Renal pelvis (tissue), 4 donors: ENCODE data around the gene HNRNPUL1. TPM values are rescaled to one million over a fixed set of nuclear protein-coding genes. Genes with fewer than 3 reads are reported as not detected.

Experiments
- DNase-seq: peaks from one replicate; pipeline ENCODE4 v3.0.0-alpha.2; 2013
- polyA plus RNA-seq, 3 donors: library from polyadenylated mRNA; unstranded; fragments of 120-200 nt; gene quantifications; one replicate each; pipeline ENCODE4 v1.2.1, GENCODE V29; 2013; ENCODE audit not compliant: insufficient read length in 3 of 3

Gene HNRNPUL1
- polyA plus RNA-seq, 3 donors: 208 to 212 (median 210) TPM

DNA sequence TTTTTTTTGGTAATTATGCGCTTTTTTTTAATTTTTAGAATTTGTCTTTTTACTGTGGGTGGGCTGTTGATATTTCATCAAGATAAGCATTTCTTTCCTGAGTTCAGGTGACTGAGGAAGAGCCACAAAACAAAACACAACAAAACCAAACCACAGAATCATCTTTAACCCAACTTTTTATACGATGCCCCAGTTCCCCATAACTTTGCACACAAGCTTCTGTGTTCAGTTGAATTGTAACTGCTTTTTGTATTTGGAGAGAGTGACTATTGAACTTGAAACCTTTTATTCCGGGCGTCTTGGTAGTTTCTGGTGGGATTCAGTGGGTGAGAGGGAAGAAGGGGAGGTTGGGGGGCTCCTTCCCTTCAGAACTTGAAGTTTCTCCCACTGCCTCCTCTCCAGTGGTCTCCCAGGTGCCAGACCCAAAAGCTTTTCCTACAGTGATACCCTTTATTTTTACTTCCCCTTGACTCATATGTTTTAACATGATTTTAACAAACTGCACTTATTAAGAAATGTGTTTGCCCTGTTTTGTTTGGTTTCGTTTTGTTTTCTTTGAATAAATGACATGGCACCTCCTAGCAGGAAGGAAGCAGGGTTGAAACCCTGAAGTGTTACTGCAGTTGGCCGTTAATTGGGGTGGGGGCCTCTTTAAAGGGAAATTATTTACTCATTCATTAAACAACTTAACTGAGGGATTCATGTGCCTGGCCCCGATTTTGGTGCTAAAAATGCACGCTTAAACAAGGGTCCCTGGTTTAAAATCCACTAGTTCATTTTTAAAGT lies 43.1 kb downstream of the HNRNPUL1 start:
- no peak for DNase-seq

DNA sequence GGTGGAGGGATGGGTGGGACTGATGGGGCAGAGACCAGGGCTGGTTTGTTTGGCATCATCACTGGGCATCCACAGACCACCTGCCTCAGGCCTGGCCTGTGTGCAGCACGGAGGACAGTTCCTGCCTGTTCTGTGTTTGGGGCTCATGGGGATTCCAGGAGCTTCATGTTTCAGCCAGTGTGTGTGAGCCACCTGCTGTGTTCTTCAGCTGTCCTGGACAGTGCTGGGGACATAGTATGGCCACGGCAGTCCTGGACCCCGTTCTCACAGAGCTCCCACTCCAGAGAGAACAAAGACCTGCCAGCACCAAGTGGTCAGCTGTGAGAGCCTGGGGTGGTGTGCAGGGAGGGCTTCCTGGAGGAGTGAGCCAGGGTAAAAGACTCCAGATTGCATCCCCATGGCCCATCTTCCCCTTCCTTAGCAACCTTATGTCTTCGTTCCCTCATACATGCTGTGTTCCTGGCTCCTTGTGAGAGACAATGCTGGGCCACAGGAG lies 43.8 kb downstream of the HNRNPUL1 start:
- DNase-seq: no peak

DNA sequence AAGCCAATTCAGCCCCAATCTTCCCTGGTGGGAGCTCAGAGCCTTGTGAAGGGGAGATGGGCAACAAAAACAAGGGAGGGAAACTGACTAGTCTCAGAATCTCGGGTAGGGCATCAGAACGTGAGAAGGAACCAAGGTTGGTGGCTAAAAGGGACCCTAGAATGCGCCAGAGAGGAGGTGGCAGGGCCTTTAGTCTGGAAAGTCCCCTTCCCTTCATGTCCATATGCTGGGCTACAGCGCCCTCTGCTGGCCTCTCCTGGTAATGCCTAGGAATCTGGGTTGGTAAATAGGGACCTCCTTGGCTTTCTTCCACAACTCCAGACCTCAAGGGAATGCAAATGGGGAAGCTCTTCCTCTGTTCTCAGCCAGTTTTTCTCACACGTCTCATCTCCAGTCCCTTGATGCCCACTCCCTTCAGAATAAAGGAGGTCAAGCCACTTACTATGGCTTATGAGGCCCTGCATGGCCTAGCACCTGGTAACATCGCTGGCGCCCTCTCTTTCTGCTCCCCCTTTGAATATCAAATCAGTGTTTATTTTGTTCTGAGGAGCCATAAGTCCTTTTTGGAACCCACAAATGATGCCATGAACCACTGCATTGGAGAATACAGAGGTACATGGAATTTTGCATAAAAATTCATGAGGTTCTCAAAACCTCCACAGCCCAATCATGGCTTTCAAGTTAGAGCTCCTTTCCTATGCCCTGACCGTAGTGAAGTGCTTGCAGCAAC lies 44.4 kb downstream of the HNRNPUL1 start:
- peak; percentile 91 for DNase-seq

GRCh38 chr19:41309180-41310032 lies 45.2 kb downstream of the HNRNPUL1 start:
- DNase-seq: no peak

GRCh38 chr19:41310033-41310831 lies 46.1 kb downstream of the HNRNPUL1 start, which contains the start of gene CCDC97:
CCDC97 (plus strand) TSS chr19:41310172; CDS start chr19:41310311, 139 bp downstream.
- DNase-seq: peak; percentile 89

- DNase-seq: no peak
These were observed 46.9 kb downstream of the HNRNPUL1 start for GRCh38 chr19:41311072-41311471.

DNA sequence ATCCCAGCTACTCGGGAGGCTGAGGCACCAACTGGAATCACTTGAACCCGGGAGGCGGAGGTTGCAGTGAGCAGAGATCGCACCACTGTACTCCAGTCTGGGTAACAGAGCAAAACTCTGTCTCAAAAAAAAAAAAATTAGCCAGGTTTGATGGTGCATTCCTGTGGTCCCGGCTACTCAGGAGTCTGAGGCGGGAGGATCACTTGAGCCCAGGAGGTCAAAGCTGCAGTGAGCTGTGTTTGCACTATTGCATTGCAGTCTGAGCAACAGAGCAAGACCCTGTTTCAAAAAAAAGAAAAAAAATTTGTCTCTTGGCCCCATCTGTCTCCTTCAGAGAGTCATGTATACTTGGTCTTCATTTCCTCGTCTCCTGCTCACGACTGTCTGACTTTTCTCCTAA lies 47.4 kb downstream of the HNRNPUL1 start:
- no peak for DNase-seq

- no peak for DNase-seq
These were observed 52.2 kb downstream of the HNRNPUL1 start for GRCh38 chr19:41316306-41316920.

- no peak for DNase-seq
These were observed 54.7 kb downstream of the HNRNPUL1 start for GRCh38 chr19:41318696-41319499.

DNA sequence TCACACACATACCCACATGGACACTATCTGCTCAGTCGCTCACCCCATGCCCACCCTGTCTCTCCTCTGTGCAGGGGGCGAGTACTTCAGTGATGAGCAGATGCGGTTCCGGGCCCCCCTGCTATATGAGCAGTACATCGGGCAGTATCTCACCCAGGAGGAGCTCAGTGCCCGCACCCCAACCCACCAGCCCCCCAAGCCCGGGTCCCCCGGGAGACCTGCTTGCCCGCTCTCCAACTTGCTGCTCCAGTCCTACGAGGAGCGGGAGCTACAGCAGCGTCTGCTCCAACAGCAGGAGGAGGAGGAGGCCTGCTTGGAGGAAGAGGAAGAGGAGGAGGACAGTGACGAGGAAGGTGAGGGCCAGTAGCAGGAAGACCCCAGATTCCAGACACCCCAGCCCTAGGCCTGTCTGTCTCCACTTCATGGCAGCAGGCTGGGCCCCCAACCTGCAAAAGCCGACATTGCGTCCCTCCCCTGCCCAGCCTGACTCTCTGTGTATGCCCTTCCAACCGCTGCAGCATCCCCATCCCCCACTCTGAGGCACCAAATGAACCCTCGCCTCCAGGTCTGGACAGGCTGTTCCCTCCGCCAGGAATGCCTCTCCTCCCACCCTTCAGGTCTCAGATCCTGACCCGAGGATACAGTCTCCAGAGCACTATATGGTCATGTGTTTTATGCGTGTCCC lies 55.5 kb downstream of the HNRNPUL1 start:
- no peak for DNase-seq

- no peak for DNase-seq
These were observed 56.0 kb downstream of the HNRNPUL1 start for GRCh38 chr19:41320185-41320518.

- DNase-seq: no peak
These were observed 56.4 kb downstream of the HNRNPUL1 start for GRCh38 chr19:41320568-41320967.

GRCh38 chr19:41321204-41321599 lies 57.0 kb downstream of the HNRNPUL1 start:
- DNase-seq: no peak

GRCh38 chr19:41321600-41322270 lies 57.6 kb downstream of the HNRNPUL1 start:
- DNase-seq: no peak

- no peak for DNase-seq
These were observed 58.3 kb downstream of the HNRNPUL1 start for GRCh38 chr19:41322451-41322850.

DNA sequence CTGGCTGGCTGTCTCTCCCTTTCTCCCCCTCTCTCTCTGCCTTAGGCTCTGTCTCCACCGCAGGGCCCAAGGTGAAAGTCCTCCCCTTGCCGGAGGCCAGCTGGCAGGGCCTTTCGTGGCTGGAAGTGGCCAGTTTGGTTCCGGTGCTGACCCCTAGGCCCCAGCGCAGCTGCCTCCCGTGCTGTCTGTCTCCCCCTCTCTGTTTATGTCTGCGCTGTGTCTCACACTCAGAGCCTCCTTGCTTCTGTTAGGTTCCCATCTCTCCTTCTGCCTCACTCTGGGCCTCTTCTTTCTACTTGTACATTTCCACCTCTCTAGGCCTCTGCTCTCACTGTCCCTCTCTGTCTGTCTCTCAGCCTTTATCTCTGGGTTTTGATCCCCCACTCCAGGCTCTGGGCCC lies 58.9 kb downstream of the HNRNPUL1 start:
- DNase-seq: no peak

- no peak for DNase-seq
These were observed 59.4 kb downstream of the HNRNPUL1 start for GRCh38 chr19:41323430-41324125.

GRCh38 chr19:41324231-41324702 lies 60.1 kb downstream of the HNRNPUL1 start:
- DNase-seq: no peak
